Neural progenitor cell (in vitro differentiated cells): ENCODE data around the gene FOXL3. TPM values are rescaled to one million over a fixed set of nuclear protein-coding genes. Genes with fewer than 3 reads are reported as not detected.

Experiments
- DNase-seq: peaks from one replicate; pipeline ENCODE4 v3.0.0-alpha.2; 2016; ENCODE audit warnings: low spot score
- H2AFZ ChIP-seq: fragments of 200-600 bp; sonication (generic); replicated peaks from 2 replicates; pipeline ENCODE4 v1.6.1; 2016; ENCODE audit warnings: antibody characterized with exemption
- H3F3A ChIP-seq: fragments of 200-600 bp; sonication (generic); 2 replicates; pipeline ENCODE4 v1.6.1; 2016; ENCODE audit warnings: antibody characterized with exemption, low read depth
- H3K27ac ChIP-seq: fragments of 200-600 bp; sonication (generic); 2 replicates; pipeline ENCODE4 v1.5.1; 2016; ENCODE audit warnings: mild to moderate bottlenecking
- H3K27me3 ChIP-seq: fragments of 200-600 bp; sonication (generic); 2 replicates; pipeline ENCODE4 v1.6.1; 2016; ENCODE audit warnings: mild to moderate bottlenecking, moderate library complexity
- H3K36me3 ChIP-seq: fragments of 200-600 bp; sonication (generic); 2 replicates; pipeline ENCODE4 v1.5.1; 2016
- H3K4me1 ChIP-seq: fragments of 200-600 bp; sonication (generic); 2 replicates; pipeline ENCODE4 v1.6.1; 2016; ENCODE audit warnings: mixed run types
- H3K4me2 ChIP-seq: fragments of 200-600 bp; sonication (generic); 2 replicates; pipeline ENCODE4 v1.6.1; 2016
- H3K4me3 ChIP-seq: fragments of 200-600 bp; sonication (generic); 2 replicates; pipeline ENCODE4 v1.5.1; 2016
- H3K79me2 ChIP-seq: fragments of 200-600 bp; sonication (generic); 2 replicates; pipeline ENCODE4 v1.6.1; 2016; ENCODE audit warnings: low read depth
- H3K9ac ChIP-seq: fragments of 200-600 bp; sonication (generic); 2 replicates; pipeline ENCODE4 v1.6.1; 2016
- H3K9me3 ChIP-seq: fragments of 200-600 bp; sonication (generic); 2 replicates; pipeline ENCODE4 v1.5.1; 2016; ENCODE audit warnings: low read depth
- H4K20me1 ChIP-seq: fragments of 200-600 bp; sonication (generic); 2 replicates; pipeline ENCODE4 v1.6.1; 2016; ENCODE audit warnings: low read depth
- H3K27ac Mint-ChIP-seq: 3 replicates; pipeline ENCODE4 v1.8.0; 2021; ENCODE audit warnings: mixed read lengths
- H3K27me3 Mint-ChIP-seq: 2 replicates; pipeline ENCODE4 v1.8.0; 2022; ENCODE audit warnings: low read depth, mild to moderate bottlenecking, inconsistent platforms, moderate library complexity, mixed read lengths; ENCODE audit not compliant: insufficient read depth
- H3K36me3 Mint-ChIP-seq: 3 replicates; pipeline ENCODE4 v1.8.0; 2021; ENCODE audit warnings: mixed read lengths
- H3K4me1 Mint-ChIP-seq: 3 replicates; pipeline ENCODE4 v1.8.0; 2021; ENCODE audit warnings: mixed read lengths
- H3K4me3 Mint-ChIP-seq: 3 replicates; pipeline ENCODE4 v1.8.0; 2021; ENCODE audit warnings: mild to moderate bottlenecking, moderate library complexity, mixed read lengths
- H3K9me3 Mint-ChIP-seq: 3 replicates; pipeline ENCODE4 v1.8.0; 2020; ENCODE audit warnings: mixed read lengths
- CTCF ChIP-seq: fragments of 200-600 bp; sonication (generic); IDR thresholded peaks from 2 replicates; pipeline ENCODE4 v1.5.1; 2017; ENCODE audit warnings: antibody characterized with exemption, mild to moderate bottlenecking
- EZH2 ChIP-seq: fragments of 200-600 bp; sonication (generic); IDR thresholded peaks from 2 replicates; pipeline ENCODE4 v1.6.1; 2017; ENCODE audit warnings: antibody characterized with exemption, mild to moderate bottlenecking, moderate library complexity
- EZH2phosphoT487 ChIP-seq: fragments of 200-600 bp; sonication (generic); IDR thresholded peaks from 2 replicates; pipeline ENCODE4 v1.6.1; 2017; ENCODE audit warnings: antibody characterized with exemption
- total RNA-seq: library from RNA; depleted of rRNA; stranded (reverse); fragments of >200 nt; gene quantifications from 2 replicates; pipeline ENCODE4 v1.2.3, GENCODE V29; 2015; ENCODE audit warnings: low replicate concordance

FOXL3 gene
- total RNA-seq, 1 donor from 2014 or later, result not detected

GRCh38 chr7:247181-247580 lies 42.8 kb upstream of the FOXL3 start:
- TF ChIP-seq CTCF (no peak), EZH2phosphoT487 (no peak), EZH2 (no peak)
- Histone ChIP-seq H4K20me1 (no peaks in the 10 kb centered on the region), H3K79me2 (no peaks in the 10 kb centered on the region), H2AFZ (no peak overlapping the region), H3K4me3 (no peak overlapping the region), H3F3A (no peaks in the 10 kb centered on the region), H3K27ac (no peak overlapping the region), H3K36me3 (no peaks in the 10 kb centered on the region), H3K4me1 (no peaks in the 10 kb centered on the region), H3K27me3 (no peaks in the 10 kb centered on the region), H3K9ac (no peak overlapping the region), H3K9me3 (no peaks in the 10 kb centered on the region), H3K4me2 (no peak overlapping the region)
- H3K4me3 Mint-ChIP-seq, result no peak overlapping the region
- H3K9me3 Mint-ChIP-seq, result no peaks in the 10 kb centered on the region
- H3K36me3 Mint-ChIP-seq, result peaks cover 5% of the 10 kb centered on the region
- no peaks in the 10 kb centered on the region for H3K27me3 Mint-ChIP-seq
- no peak overlapping the region for H3K27ac Mint-ChIP-seq
- no peak for DNase-seq
- H3K4me1 Mint-ChIP-seq, result peaks cover 2% of the 10 kb centered on the region

GRCh38 chr7:247636-248035 lies 42.3 kb upstream of the FOXL3 start:
- Histone ChIP-seq H3K36me3 (no peaks in the 10 kb centered on the region), H2AFZ (no peak overlapping the region), H4K20me1 (no peaks in the 10 kb centered on the region), H3K4me2 (no peak overlapping the region), H3K4me1 (no peaks in the 10 kb centered on the region), H3K9ac (no peak overlapping the region), H3K4me3 (no peak overlapping the region), H3K27ac (no peak overlapping the region), H3K79me2 (no peaks in the 10 kb centered on the region), H3F3A (no peaks in the 10 kb centered on the region), H3K9me3 (no peaks in the 10 kb centered on the region), H3K27me3 (no peaks in the 10 kb centered on the region)
- H3K9me3 Mint-ChIP-seq, result no peaks in the 10 kb centered on the region
- H3K4me3 Mint-ChIP-seq, result no peak overlapping the region
- TF ChIP-seq EZH2 (no peak), EZH2phosphoT487 (no peak), CTCF (no peak)
- DNase-seq, result no peak
- peaks cover 5% of the 10 kb centered on the region for H3K36me3 Mint-ChIP-seq
- no peaks in the 10 kb centered on the region for H3K27me3 Mint-ChIP-seq
- H3K4me1 Mint-ChIP-seq, result peaks cover 2% of the 10 kb centered on the region
- H3K27ac Mint-ChIP-seq, result no peak overlapping the region

GRCh38 chr7:248732-249435 lies 41.1 kb upstream of the FOXL3 start:
- DNase-seq, result no peak
- H3K79me2 ChIP-seq, result no peaks in the 10 kb centered on the region
- TF ChIP-seq CTCF (no peak), EZH2 (no peak), EZH2phosphoT487 (no peak)
- H3K4me3 Mint-ChIP-seq, result no peak overlapping the region
- no peaks in the 10 kb centered on the region for H3F3A ChIP-seq
- no peaks in the 10 kb centered on the region for H3K36me3 ChIP-seq
- H3K9ac ChIP-seq, result no peak overlapping the region
- no peaks in the 10 kb centered on the region for H3K4me1 ChIP-seq
- no peak overlapping the region for H2AFZ ChIP-seq
- no peaks in the 10 kb centered on the region for H3K9me3 Mint-ChIP-seq
- no peaks in the 10 kb centered on the region for H3K27me3 ChIP-seq
- H3K27me3 Mint-ChIP-seq, result no peaks in the 10 kb centered on the region
- no peak overlapping the region for H3K4me2 ChIP-seq
- no peak overlapping the region for H3K27ac ChIP-seq
- H3K27ac Mint-ChIP-seq, result no peak overlapping the region
- peaks cover 5% of the 10 kb centered on the region for H3K36me3 Mint-ChIP-seq
- no peaks in the 10 kb centered on the region for H3K9me3 ChIP-seq
- H3K4me3 ChIP-seq, result no peak overlapping the region
- H3K4me1 Mint-ChIP-seq, result peaks cover 2% of the 10 kb centered on the region
- no peaks in the 10 kb centered on the region for H4K20me1 ChIP-seq
